ENCODE results near the gene TDG.

The TDG gene

DNA sequence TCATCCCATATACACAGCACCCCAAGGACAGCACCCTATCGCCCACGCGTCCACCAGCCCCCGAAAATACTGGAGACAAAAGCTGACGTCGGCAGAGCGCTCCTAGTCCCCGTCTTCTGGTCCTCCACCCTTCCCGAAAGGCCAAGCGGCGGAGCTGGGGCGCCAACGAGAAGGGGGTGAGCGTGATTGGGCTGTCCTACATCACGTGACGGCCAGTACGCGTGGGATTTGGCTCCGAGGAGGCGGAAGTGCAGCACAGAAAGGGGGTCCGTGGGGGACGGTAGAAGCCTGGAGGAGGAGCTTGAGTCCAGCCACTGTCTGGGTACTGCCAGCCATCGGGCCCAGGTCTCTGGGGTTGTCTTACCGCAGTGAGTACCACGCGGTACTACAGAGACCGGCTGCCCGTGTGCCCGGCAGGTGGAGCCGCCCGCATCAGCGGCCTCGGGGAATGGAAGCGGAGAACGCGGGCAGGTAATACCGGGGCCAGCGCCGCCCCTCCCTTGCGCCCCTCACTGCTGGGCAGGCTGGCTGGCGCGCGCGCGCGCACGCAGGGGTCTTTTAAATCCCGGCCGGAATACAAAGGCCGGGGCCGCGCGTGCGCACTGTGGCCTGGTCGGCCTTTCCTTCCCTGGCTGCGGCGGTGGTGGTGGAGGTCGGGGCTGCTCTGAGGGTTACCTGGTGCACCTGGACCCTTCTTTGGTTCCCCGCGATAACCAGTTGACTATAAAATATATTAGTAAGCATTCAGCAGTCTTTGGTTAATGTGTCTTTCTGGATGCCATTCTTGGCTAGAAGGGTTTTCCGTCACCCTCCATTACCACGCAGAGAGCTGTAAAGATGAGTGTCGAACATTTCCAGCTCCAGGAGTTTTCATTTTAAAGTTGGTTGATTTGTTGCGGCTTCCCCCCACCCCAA lies at the start of gene TDG:
TDG (plus strand) TSS at position 283 of the 915 bp plus-strand sequence; CDS start at position 449, 166 bp downstream.
- peak; percentile 99 for DNase-seq (ENCODE audit: low spot score)

DNA sequence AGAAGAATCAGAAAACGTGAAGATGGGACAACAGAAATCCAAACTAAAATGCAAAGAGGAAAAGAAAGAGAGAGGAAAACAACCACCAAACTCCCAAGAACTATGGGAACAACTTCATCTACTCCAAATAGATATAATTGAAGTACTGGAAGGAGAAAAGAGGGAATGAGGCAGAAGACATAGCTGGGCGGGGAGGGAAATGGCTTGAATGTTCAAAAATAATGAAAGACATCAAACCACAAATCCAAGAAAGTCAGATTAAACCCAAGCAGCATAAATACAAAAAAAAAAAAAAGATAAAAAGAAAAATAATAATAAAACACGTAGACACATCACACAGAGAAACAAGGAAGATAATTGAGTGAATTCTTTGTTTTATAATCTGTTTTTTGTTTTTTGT lies 47.8 kb upstream of the TDG start:
- no peak for DNase-seq (ENCODE audit: low spot score)

DNA sequence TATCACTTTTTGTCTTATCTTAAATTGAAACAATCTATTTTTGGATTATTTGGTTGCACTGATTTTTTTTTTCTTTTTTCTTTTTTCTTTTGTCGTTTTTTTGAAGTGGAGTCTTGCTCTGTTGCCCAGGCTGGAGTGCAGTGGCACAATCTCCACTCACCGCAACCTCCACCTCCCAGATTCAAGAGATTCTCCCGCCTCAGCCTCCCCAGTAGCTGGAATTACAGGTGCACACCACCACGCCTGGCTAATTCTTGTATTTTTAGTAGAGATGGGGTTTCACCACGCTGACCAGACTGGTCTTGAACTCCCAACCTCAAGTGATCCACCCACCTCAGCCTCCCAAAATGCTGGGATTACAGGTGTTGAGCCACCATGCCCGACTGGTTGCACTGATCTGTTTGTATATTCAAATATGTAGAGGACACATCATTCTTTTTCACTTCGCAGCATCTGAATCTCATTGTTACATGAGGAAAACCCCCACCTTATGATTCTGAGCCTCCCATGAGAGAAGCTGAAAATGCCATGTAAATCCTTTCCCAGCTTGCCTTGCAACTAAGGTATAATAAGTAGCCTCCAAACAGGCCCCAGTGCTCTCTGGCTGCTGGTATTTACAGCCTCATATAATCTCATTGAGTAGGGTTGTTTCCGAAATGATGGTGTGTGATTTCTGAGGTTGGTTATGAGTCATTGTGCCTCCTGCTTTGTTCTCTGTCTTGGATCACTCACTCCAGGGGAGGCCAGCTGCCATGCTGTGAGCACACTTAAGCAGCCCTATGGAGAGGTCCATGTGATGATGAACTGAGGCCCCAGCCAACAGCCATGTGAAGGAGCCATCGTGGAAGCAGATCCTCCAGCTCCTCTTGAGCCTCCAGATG lies 40.7 kb upstream of the TDG start:
- DNase-seq (ENCODE audit: low spot score) = peak; percentile 76

DNA sequence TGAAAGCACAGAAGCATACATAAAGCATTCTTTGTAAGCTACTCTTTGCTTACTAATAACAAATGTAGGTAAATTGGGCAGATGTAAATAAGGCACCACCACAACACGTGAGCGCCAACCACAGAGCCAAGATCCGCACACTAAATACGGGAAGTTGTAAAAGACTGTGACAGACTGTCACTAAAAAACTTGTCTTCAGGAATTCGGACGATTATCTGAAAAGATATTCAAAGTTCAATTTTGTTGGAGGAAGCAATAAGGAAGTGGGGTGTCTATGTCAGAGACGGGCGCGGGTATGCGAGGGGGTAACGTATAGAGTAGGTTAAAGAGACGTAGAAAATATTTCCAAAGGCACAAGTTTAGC lies 37.0 kb upstream of the TDG start:
- peak; percentile 42 for DNase-seq (ENCODE audit: low spot score)

DNA sequence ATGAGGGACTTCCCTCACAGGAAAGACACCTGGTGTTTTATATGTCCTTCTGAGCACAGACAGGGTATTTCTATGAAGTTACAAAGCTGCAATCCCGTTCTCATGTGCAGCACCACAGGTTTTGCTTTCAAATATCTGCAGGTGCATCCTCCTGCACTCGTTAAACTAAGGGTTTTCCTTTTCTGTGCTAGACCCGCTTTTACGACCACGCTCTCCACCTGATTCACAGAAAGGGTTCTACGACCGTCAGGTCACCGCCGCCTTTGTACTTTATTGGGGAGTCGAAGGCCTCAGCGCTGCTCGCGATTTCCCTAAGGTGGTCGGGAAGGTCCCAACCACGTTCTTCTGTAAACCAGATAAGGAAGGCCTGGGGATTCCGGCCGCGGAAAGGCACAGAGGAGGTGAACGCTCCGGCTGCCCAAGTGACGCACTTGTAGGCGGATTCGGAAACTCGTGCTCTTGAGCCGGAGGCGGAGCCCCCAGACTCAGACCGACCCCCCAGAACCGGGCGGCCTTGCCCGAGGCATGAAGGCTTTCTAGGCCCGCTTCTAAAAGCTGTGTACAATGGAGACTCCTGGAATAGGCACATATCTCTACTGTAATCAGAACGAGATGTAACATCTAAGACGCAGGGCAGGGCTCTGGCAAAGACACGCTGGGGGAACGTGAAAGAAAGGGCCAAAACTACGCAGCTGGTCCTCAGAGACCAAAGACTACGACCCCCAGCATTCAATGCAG lies 36.5 kb upstream of the TDG start:
- DNase-seq (ENCODE audit: low spot score) = peak; percentile 95

DNA sequence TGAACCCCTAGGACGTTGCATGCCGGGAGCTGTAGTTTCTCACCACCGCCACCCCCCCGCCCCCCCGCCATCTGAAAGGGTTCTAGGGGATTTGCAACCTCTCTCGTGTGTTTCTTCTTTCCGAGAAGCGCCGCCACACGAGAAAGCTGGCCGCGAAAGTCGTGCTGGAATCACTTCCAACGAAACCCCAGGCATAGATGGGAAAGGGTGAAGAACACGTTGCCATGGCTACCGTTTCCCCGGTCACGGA lies 36.0 kb upstream of the TDG start:
- DNase-seq (ENCODE audit: low spot score) = no peak

DNA sequence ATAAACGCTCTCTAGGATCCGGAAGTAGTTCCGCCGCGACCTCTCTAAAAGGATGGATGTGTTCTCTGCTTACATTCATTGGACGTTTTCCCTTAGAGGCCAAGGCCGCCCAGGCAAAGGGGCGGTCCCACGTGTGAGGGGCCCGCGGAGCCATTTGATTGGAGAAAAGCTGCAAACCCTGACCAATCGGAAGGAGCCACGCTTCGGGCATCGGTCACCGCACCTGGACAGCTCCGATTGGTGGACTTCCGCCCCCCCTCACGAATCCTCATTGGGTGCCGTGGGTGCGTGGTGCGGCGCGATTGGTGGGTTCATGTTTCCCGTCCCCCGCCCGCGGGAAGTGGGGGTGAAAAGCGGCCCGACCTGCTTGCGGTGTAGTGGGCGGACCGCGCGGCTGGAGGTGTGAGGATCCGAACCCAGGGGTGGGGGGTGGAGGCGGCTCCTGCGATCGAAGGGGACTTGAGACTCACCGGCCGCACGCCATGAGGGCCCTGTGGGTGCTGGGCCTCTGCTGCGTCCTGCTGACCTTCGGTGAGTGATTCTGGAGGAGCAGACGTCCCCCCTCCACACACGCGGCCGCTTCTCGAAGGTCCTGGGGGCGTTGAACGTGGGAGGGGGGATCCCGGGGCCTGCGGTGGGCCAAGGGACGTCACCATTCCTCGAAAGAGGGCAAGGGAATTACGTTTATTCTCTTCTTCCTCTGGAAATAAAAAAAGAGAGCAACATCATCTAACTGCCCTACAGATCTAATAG lies 35.5 kb upstream of the TDG start, which contains the start of gene HSP90B1:
HSP90B1 (plus strand) TSS at position 377 of the 753 bp plus-strand sequence; CDS start at position 483, 106 bp downstream.
- peak; percentile 100 for DNase-seq (ENCODE audit: low spot score)

DNA sequence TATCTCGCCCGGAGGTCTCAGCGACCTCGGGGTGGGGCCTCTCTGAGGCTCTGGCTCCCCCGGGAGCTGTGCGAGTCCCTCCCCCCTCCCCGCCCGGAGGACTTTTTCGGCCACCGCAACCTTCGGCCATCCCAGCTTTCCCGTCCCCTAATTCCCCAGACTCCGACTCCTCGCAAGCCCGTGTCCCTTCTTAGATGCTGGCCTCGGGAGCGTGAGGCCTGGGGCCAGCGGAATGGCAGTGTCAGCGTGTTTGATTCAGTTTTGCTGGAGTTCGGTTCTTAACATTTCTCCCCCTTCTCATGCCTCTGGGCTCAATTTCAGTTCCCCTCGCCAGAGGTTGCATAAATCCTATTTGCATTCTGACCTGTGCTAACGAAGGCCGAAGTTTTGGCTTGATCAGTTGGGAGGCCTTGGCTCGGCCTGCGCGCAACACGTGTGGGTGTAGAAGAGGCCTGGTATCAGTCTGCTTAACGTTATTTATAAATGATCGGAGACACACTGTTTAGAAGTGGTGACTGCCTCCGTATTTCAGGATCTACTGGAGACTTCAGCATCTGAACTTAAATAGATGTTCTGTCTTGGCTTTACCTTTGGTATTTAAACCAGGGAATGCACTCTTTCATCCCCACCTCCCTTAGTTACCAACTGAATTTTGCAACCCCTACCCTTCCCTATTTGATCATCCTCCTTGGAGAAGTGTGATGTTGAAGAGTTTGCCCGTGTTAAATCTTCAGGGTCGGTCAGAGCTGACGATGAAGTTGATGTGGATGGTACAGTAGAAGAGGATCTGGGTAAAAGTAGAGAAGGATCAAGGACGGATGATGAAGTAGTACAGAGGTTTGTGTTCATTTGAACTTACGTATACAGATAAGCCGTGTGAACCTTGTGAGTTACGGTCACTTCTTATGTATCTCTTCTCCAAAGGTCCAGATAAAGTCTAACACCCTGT lies 34.6 kb upstream of the TDG start:
- peak; percentile 53 for DNase-seq (ENCODE audit: low spot score)

DNA sequence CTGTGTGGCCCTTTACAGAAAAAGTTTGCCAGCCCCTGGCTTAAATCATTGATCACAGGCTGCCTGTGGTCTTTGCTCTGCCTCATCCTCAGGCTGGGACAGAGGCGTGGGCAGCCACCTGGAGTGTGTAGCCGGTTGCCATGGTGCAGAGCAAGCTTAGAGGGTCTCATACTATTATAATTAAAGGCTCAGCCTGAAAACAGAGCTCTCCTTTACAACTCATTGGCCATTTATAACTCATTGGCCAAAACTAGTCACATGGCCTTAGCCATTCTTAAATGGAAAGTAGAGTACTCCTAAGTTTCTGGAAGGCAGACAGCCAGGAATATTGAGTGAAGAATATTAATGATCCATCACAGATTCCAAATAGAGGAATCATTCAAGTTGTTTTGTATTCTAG lies 32.4 kb upstream of the TDG start:
- peak; percentile 47 for DNase-seq (ENCODE audit: low spot score)

DNA sequence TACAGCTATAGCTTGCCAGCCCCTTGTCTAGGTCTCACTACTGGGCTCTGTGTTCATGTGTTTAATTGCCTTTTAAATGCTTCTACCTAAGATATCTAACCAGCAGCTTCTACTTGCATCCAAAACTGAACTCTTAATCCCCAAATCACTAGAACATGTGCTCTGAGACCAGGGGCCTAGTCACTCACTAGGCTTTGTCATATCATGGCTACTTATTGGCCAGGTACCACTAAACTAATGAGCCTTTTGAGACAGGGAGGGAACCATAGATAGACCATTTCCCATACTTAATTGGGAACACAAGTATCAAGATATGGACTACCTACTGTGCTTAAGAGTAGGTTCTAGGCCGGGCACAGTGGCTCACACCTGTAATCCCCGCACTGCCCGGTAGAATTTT lies 29.0 kb upstream of the TDG start:
- no peak for DNase-seq (ENCODE audit: low spot score)

DNA sequence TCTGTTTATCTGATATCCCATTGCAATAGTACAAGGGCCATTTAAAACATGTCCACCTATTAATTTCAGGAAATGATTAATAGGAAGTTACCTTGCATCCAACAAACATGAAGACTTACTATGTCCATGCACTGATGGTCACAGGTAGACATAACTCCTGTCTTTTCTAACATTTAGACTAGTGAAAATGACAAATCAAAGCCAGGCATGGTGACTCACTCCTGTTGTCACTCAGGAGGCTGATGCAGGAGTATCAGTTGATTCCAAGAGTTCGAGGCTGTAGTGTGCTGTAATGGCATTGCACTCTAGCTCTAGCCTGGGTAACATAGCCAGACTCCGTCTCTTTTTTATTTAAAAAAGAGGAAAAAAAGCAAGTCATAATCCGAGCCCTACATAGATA lies 20.7 kb upstream of the TDG start:
- peak; percentile 47 for DNase-seq (ENCODE audit: low spot score)

DNA sequence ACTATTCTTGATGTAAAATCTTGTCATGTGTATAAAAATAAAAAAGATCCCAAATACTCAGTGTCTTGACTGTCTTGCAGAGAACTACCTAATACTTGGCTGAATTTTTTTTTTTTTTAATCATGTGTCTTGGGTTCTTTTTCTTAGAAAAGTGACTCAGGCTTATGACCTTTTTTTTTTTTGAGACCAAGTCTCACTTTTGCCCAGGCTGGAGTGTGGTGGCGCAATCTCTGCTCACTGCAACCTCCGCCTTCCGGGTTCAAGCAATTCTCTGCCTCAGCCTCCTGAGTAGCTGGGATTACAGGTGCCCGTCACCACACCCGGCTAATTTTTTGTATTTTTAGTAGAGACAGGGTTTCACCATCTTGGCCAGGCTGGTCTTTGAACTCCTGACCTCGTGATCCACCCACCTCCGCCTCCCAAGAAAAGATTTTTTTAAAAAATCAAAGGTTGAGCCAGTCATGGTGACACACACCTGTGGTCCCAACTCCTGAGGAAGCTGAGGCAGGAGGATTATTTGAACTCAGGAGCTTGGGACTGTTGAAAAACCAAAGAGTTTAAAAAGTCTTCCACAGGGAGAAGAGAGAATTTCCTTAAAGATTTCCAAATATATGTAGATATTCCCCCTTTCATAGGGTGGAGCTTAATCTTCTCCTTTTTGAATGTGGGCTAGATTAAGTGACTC lies 17.7 kb upstream of the TDG start:
- DNase-seq (ENCODE audit: low spot score) = no peak

DNA sequence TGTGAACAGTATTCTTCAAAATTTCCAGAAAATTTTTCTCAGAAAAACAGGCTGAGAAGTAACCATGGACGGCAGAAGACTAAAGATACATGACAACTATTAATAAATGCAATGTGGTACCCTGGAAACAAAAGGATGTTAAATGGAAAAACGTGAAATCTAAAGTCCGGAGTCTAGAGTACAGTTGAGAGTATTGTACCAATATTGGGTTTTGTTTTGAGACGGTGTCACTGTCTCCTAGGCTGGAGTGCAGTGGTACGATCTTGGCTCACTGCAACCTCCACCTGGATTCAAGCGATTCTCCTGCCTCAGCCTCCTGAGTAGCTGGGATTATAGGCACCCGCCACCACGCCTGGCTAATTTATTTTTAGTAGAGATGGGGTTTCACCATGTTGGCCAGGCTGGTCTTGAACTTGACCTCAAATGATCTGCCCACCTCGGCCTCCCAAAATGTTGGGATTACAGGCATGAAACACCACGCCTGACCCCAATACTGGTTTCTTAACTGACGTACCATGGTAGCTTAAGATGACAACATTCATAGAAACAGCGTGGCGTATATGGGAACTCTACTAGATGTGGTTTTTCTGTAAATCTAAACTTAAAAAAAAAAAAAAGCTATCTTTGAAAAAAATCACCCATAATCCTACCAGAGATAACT lies 16.8 kb upstream of the TDG start:
- no peak for DNase-seq (ENCODE audit: low spot score)

DNA sequence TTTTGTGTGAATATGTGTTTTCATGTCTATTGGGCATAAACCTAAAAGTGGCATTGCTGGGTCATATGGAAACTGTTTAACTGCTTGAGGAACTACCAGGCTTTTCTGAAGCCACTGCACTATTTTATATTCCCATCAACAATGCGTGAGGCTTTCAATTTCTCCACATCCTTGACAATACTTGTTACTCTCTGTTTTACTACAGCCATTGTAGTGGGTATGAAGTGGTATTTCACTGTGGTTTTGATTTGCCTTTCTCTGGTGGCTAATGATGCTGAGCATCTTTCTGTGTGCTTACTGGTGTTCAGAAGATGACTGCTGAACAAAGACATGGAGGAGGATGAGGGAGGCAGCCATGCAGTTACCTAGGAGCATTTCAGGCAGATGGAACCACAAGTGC lies 13.2 kb upstream of the TDG start:
- DNase-seq (ENCODE audit: low spot score) = no peak

DNA sequence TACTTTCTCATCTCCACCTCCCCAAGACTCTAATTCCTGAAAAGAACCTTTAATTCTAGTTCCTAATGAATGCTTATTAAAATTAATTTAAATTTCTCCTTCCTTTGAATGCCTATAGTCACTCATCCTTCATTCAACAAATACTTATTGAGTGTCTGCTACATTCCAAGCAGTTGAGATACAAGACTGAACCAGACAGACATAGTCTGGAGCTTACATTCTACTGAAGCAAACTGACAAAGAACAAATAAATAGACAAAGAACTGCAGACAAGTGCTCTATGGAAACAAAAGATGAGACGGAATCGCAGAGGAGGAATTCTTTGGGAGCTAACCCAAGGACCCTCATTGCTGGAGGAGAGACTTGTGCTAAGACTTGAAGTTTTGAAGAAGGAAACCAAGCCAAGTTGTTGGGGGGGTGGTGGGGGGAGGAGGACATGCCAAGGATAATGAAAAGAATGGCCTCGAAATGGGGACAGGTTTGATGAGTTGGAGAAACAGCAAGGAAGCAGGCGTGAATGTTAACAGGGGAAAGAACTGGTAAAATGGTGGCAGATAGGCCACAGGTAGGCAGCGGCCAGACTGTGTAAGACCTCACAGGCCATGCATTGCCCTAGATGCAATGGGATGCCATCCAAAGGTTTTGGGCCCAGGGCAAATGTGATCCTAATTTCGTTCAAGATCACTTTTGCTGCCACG lies 9.7 kb upstream of the TDG start:
- DNase-seq (ENCODE audit: low spot score) = peak; percentile 55

DNA sequence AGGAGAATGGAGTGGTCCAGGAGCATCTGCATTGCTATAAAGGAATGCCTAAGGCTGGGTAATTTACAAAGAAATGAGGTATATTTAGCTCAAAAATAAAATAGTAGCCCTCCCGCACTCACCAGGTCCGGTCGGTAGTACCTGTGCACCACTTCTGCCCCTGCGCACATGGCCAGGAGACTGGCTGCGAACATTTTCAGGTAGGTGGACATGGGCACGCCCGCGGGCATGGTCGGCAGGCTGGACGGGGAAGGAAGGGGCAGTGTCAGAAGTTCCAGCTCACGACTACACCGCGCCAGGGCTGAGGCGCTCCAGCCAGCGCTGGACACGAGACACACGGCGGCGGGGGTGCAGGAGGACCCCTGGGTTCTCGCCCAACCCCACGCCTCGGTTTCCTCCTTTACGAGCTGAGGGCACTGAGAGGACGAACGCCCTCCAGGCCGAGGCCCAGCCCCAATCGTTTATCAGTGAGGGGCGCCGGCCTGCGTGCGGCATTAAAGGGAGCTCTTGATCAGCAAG lies 9.1 kb upstream of the TDG start:
- peak; percentile 41 for DNase-seq (ENCODE audit: low spot score)

DNA sequence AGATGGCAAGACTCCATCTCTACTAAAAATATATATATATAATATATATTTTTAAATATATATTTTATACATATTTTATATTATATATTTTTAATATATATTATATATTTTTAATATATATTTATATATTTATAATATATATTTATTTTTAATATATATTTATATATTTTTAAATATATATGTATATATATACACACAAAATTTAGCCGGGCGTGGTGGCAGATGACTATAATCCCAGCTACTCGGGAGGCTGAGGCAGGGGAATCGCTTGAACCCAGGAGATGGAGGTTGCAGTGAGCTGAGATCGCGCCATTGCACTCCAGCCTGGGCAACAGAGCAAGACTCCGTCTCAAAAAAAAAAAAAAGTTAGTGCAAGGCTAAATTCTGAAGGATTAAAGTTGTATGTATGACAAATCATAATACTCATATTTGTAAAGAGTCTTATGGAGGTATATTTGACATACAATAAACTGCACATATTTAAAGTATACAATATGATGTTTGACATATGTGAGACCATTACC lies 7.7 kb upstream of the TDG start:
- no peak for DNase-seq (ENCODE audit: low spot score)

DNA sequence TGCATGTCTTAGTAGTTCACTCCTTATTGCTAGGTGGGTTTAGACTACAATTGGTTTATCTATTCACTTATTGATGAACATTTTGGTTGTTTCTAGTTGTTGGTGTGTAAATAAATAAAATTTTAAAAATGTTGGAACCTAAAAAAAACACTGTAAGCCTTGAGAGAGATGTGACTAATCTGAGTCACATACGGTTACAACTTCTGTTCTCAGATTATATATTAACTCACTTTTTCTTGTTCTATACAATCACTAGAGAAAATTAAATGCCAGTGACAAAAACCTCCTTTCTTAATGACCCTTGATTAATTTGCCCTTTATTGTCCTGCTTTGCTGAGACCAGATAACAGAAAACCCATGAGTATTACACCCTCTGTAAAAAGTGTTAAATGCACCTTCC lies 7.1 kb upstream of the TDG start:
- no peak for DNase-seq (ENCODE audit: low spot score)

Data from RKO (cell line).